Mesodermal cell (in vitro differentiated cells): ENCODE data around the gene MAP2K3.
"Not testable (repeated sequence)": the region's sequence is repeated elsewhere in the genome, so short reads cannot be mapped to it uniquely, and the experiment has no call there.

Experiments
- H3K27ac ChIP-seq: 2 replicates; pipeline ENCODE4 v1.7.0; 2013; ENCODE audit warnings: mild to moderate bottlenecking, low read depth, low read length, moderate library complexity; ENCODE audit not compliant: severe bottlenecking
- H3K36me3 ChIP-seq: 2 replicates; pipeline ENCODE4 v1.7.1; 2013; ENCODE audit warnings: mild to moderate bottlenecking, low read length, moderate library complexity; ENCODE audit not compliant: control insufficient read depth, insufficient read depth
- H3K4me1 ChIP-seq: one replicate; pipeline ENCODE4 v1.7.1; 2013; ENCODE audit warnings: mild to moderate bottlenecking, low read length; ENCODE audit not compliant: insufficient read depth, control insufficient read depth, poor library complexity, severe bottlenecking
- H3K4me3 ChIP-seq: 2 replicates; pipeline ENCODE4 v1.7.0; 2013; ENCODE audit warnings: low read length, control low read depth, mild to moderate bottlenecking; ENCODE audit not compliant: insufficient read depth, poor library complexity, severe bottlenecking; ENCODE audit errors: extremely low read depth
- H3K9me3 ChIP-seq: 2 replicates; pipeline ENCODE4 v1.7.1; 2013; ENCODE audit warnings: mild to moderate bottlenecking, low read length, moderate library complexity; ENCODE audit not compliant: control insufficient read depth
- WGBS, 2 experiments: methylation state at CpG; one replicate each; pipeline ENCODE4 v1.1.5; 2013; ENCODE audit warnings: missing lambda C conversion rate in 2 of 2; ENCODE audit not compliant: insufficient coverage in 2 of 2; 5-methylcytosine and 5-hydroxymethylcytosine counted together

Gene MAP2K3

DNA sequence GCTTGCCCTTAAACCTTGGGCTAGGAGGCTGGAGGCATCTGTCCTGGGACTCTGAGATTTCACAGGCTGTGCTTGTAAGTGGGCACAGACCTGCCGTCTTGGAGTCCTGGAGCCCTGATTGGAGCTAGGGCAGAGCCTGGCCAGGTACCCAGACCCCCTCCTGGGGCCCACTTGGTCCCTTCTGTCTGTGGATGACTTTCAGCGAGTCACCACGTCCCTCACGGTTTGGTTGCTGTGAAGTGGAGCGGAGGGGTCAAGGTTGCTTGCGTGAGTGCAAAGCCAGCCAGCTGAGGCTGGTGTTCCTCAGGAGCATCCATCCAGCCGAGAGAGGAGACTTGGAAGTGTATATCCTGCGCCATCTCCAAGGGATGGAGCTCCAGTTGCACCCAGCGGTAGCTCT is 36.5 kb downstream of the MAP2K3 start:
- not testable (repeated sequence) for H3K9me3 ChIP-seq, H3K36me3 ChIP-seq, H3K4me1 ChIP-seq, H3K4me3 ChIP-seq, H3K27ac ChIP-seq
- WGBS, 2 experiments, result 79 to 88% methylated on average over 2 to 4 of the region's 9 CpGs

DNA sequence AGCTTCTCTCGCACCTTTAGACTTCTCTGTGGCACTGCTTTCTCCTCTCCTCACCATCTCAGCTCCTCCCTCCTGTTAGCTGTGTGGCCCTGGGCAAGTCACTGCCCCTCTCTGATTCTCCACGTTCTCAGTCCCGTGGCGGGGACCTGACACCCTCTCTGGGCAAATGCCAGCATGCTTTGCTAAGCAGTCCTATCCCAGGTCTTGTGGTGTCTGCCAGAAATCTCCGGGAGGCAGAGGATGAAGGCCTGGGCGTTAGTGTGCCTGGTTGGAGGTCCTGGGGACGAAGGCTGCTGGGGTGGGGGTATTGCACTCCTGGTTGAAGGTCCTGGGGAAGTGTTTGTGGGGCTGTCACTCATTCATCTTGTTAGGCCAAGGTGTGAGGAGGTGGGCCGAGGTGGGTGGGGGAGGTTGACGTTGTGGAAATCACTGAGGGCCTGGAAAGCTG is 37.3 kb downstream of the MAP2K3 start:
- WGBS, 2 experiments, result 86 to 91% methylated on average over 4 to 7 of the region's 9 CpGs
- not testable (repeated sequence) for H3K36me3 ChIP-seq, H3K4me1 ChIP-seq

DNA sequence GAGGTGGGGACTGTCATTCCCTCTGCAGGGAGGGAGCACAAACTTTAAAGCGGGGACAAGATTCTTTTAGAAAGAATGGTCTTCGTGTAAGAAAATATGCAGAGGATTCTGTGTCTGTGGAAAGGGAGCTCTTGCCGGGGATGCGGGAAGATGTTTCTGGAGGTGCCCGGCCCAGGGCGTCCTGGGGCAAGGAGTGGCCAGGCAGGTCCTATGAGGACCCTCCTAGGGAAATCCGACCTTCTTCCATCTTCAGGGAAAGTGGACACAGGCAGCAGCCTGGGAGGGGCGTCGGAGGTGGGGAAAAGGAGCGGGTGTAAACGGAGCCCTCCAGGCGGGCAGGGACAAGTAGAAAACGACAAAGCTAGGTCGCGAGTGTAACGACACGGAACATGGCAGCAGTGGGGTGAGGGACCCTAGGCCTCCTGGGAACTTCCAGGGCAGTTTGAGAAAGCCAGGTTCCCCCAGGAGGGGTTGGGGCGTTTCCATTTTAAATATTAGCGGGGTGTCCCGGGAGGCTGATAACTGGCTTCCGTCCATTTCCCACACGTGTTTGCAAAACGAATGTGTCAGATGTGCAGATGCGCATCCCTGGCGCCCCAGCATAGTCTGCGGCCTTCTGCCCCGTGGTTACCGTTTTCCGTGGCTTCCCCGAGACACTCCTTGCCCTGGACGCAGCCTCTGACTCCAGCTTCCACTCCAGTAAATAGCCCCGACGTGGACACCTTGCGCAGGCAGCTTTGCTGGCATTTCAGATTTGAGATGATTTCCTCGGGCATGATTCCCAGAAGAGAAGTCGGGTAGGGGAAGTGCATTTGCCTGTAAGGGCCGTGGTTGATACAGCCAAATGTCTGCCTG is 39.0 kb downstream of the MAP2K3 start:
- H3K4me1 ChIP-seq, H3K27ac ChIP-seq, H3K9me3 ChIP-seq, H3K36me3 ChIP-seq: not testable (repeated sequence)
- 75 to 82% methylated on average over 26 of the region's 37 CpGs for WGBS, 2 experiments
- H3K4me3 ChIP-seq, result peak overlapping the region; percentile 37

More for the DNA sequence above, 37.3 kb downstream of the MAP2K3 start:
- not testable (repeated sequence) for H3K27ac ChIP-seq, H3K9me3 ChIP-seq, H3K4me3 ChIP-seq

DNA sequence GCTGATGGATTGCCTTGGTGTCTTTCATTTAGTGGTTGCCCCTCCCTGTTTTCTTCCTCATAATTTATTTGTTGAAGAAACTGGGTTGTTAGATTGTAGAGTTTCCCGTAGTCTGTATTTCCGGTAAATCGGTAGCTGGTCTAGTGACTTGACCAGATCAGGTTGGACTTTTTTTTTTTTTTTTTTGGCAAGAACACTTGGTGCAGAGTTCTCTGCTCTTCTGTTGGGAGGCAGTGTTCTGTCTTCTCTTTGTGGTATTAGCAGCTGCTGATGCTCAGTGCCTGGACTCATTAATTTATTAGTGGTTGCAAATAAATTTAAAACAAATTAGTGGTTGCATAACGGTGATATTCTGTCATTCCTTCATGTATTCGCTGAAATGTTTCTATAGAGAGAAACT is 40.2 kb downstream of the MAP2K3 start:
- not testable (repeated sequence) for H3K9me3 ChIP-seq, H3K4me1 ChIP-seq, H3K36me3 ChIP-seq, H3K27ac ChIP-seq, H3K4me3 ChIP-seq
- 81 to 86% methylated on average over 5 of the region's 5 CpGs for WGBS, 2 experiments

DNA sequence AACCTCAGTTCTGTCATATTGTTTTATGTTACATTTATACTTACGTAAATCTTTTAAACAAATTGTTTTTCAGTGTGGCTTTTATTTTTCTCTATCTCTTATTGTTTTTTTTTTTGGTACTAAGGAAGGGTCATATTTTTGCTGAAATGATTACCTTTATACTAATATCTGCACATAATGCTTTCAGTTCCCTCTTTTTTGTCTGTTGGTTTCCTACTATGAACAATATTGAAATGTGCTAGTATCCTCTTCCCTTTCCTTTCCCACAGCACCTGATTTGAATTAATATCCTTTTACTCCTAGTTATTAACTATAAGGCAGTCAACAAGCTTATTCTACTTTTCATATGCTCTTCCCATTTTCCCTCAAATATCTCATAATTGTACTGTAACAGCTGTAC is 43.4 kb downstream of the MAP2K3 start:
- not testable (repeated sequence) for H3K36me3 ChIP-seq, H3K9me3 ChIP-seq, H3K27ac ChIP-seq, H3K4me1 ChIP-seq, H3K4me3 ChIP-seq
- WGBS, 2 experiments, result no CpG with 5 or more reads among the region's 1 CpG

DNA sequence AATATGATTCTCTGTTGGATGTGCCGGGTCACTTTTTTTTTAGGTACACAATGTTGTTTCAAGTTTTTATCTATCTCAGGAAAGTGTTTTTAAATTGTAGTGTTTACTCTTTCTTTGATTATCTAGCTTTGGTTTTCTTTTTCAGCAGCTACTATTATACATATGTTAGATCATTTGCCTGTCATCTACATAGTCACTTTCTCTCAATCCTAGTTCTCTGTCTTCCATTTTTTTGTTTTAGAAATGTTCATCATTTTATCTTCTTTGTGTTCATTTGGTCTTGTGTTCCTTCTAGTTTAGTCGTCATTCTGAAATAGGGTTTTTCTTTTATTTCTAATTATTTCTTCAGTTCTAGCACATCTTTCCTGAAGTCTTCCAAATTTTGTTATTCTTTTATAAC is 44.3 kb downstream of the MAP2K3 start:
- not testable (repeated sequence) for H3K4me3 ChIP-seq, H3K36me3 ChIP-seq, H3K9me3 ChIP-seq, H3K4me1 ChIP-seq, H3K27ac ChIP-seq
- WGBS, 2 experiments, result no CpG with 5 or more reads among the region's 2 CpGs

DNA sequence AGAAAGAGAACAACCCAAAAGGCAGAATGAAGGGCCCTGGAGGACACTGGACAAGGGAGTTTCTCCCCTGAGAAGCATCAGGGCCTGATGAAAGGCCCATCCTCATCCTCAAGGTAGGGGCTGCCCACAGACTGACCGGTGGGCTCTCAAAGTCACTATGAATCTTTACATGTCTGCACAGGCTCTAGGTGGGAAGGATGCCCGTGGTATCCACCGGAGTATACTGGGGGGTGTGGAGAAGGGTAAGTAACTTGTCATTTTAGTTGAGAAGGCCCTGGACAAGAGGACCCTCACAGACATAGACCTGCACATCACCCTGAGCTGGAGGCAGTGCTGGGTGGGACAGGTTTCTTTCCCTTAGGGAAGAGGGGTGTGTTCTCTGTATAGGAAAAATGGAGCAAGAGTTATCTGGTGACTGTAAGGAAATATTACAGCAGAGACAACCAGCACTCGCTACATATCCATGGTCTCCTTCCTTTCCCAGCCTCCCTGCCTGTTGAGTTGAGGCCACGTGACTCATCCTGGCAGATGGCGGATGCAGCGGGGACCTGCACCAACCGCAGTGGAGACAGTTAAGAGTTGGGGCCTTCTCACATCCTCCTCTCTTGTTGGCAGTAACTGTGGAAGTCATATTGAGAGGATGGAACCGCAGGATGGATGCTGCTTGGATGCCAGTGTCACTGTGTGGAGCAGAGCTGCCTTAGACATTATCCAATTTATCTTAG is 46.1 kb downstream of the MAP2K3 start:
- Histone ChIP-seq H3K27ac (no peak overlapping the region), H3K9me3 (peaks cover 3% of the 10 kb centered on the region), H3K4me3 (no peak overlapping the region), H3K4me1 (no peaks in the 10 kb centered on the region), H3K36me3 (no peaks in the 10 kb centered on the region)
- 75 to 88% methylated on average over 5 to 8 of the region's 9 CpGs for WGBS, 2 experiments

DNA sequence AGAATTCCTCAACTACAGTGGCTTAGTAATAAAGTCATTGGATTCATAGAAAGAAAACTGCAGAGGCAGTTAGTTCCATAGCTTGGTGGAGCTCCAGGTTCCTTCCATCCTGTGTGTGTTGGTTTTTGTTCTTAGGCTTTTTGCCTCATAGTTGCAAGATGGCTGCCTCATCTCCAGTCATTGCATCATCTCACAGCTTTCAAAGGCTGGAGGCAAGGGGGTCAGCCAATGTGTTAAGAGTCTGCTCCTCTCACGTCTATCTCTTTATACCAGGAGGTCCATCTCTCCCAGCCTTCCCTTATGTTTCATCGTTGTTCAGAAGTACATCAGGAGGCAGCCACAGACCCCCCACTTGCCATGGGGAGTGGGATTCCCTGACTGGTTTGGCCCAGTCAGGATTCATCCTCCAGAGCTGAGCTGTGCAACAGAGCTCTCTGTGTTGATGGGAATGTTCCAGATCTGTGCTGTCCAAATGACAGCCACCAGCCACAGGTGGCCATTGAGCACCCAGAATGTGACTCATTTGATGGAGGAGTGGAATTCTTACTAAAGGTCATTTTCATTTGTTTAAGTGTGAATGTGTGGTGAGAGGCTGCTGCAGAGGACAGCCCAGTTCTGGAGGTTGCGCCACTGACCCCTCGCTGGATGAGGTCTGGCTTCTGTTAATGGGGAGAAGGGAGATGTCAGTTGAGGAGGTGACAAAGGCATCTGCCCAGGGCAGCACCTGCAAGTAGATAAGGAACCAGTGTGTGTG is 52.2 kb downstream of the MAP2K3 start:
- H3K4me3 ChIP-seq, H3K36me3 ChIP-seq, H3K27ac ChIP-seq, H3K4me1 ChIP-seq, H3K9me3 ChIP-seq: not testable (repeated sequence)
- 88 to 91% methylated on average over 4 of the region's 4 CpGs for WGBS, 2 experiments

DNA sequence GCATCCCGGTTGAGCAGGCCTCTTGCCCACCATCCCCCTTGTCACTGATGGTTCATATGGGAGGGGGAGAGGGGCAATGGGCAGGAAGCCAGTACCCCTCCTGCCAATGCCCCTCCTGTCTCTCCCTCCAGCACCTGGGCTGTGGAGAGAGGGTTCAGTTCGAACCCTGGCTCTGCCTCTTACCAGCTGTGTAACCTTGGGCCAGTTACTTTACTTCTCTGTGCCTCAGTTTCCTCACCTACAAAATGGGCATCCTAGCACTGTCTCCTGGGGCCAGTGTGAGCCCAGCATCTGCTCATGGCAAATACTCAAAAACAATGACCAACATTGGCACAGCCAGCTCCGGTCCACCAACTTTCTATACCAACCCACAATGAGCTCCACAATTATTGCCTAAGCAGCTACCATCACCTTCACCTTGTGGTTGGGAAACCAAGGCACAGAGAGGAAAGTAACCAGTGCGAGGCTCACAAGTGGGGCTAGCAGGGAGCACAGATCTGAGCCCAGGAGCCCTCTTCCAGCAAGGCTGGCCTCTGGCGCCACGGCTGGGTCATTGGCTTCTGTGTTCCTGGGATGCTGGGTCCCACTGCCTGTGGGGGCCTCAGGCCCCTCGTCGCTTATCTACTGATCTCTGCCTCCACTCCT is 53.6 kb downstream of the MAP2K3 start:
- not testable (repeated sequence) for H3K27ac ChIP-seq, H3K4me1 ChIP-seq, H3K4me3 ChIP-seq, H3K36me3 ChIP-seq, H3K9me3 ChIP-seq
- WGBS, 2 experiments, result 64 to 80% methylated on average over 5 to 6 of the region's 8 CpGs

DNA sequence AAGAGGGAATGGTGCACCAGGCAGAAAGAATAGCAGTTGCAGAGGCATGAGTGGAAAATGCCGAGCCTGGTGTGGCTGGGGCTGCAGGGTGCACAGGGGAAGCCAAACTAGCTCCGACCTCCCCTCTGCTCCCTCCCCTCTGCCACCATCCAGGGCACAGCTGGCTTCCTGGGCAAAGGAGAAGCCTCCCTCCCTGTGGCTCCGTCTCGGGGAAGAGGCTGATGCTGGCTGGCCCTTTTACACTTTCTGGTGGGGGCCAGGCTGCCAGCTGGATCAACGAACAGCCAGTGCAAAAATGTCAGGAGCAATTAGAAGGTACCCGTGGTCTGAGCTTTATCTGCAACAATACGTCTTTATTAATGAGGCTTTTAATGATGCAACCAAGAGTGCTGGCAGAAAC is 54.5 kb downstream of the MAP2K3 start:
- H3K27ac ChIP-seq, result no peak overlapping the region
- H3K4me1 ChIP-seq, result no peaks in the 10 kb centered on the region
- no peak overlapping the region for H3K4me3 ChIP-seq
- H3K36me3 ChIP-seq, result no peaks in the 10 kb centered on the region
- WGBS, 2 experiments, result 72 to 79% methylated on average over 7 of the region's 7 CpGs
- H3K9me3 ChIP-seq, result peaks cover 3% of the 10 kb centered on the region
